Smooth muscle cell (in vitro differentiated cells): ENCODE measurements around the gene LRRC3. TPM values are rescaled to one million over a fixed set of nuclear protein-coding genes. Genes with fewer than 3 reads are reported as not detected.

ENCODE experiments used
- DNase-seq: peaks from one replicate; lab custom pipeline; 2025; ENCODE audit not compliant: unreplicated experiment; lab: John Stamatoyannopoulos, UW
- H2AFZ ChIP-seq: fragments of 200-600 bp; sonication (generic); 2 replicates; pipeline ENCODE4 v1.6.0; 2016; ENCODE audit warnings: antibody characterized with exemption, low read depth, mild to moderate bottlenecking
- H3F3A ChIP-seq: fragments of 200-600 bp; sonication (generic); 2 replicates; pipeline ENCODE4 v1.6.0; 2017; ENCODE audit warnings: antibody characterized with exemption, low read depth
- H3K27ac ChIP-seq: fragments of 200-600 bp; sonication (generic); 2 replicates; pipeline ENCODE4 v1.5.1; 2016; ENCODE audit warnings: low read depth, mild to moderate bottlenecking
- H3K27me3 ChIP-seq: fragments of 200-600 bp; sonication (generic); 2 replicates; pipeline ENCODE4 v1.6.1; 2016; ENCODE audit warnings: low read depth, mild to moderate bottlenecking
- H3K36me3 ChIP-seq: fragments of 200-600 bp; sonication (generic); 2 replicates; pipeline ENCODE4 v1.5.1; 2016; ENCODE audit warnings: low read depth
- H3K4me1 ChIP-seq: fragments of 200-600 bp; sonication (generic); 2 replicates; pipeline ENCODE4 v1.5.1; 2016; ENCODE audit warnings: low read depth
- H3K4me2 ChIP-seq: fragments of 200-600 bp; sonication (generic); 2 replicates; pipeline ENCODE4 v1.6.0; 2016; ENCODE audit warnings: mild to moderate bottlenecking
- H3K4me3 ChIP-seq: fragments of 200-600 bp; sonication (generic); 2 replicates; pipeline ENCODE4 v1.5.1; 2016; ENCODE audit warnings: mild to moderate bottlenecking
- H3K79me2 ChIP-seq: fragments of 200-600 bp; sonication (generic); 2 replicates; pipeline ENCODE4 v1.6.0; 2016; ENCODE audit warnings: low read depth, mild to moderate bottlenecking
- H3K9ac ChIP-seq: fragments of 200-600 bp; sonication (generic); 2 replicates; pipeline ENCODE4 v1.6.0; 2016; ENCODE audit warnings: low read depth
- H3K9me3 ChIP-seq: fragments of 200-600 bp; sonication (generic); replicated peaks from 2 replicates; pipeline ENCODE4 v1.5.1; 2016; ENCODE audit warnings: low read depth
- H4K20me1 ChIP-seq: fragments of 200-600 bp; sonication (generic); 2 replicates; pipeline ENCODE4 v1.6.0; 2016; ENCODE audit warnings: low read depth
- CTCF ChIP-seq: fragments of 200-600 bp; sonication (generic); IDR thresholded peaks from 2 replicates; pipeline ENCODE4 v1.5.1; 2017; ENCODE audit warnings: borderline replicate concordance, mild to moderate bottlenecking, antibody characterized with exemption; ENCODE audit not compliant: insufficient read depth, poor library complexity, severe bottlenecking
- WGBS: methylation state at CpG from one replicate; pipeline ENCODE4 v1.1.7; 2016; ENCODE audit warnings: low lambda C conversion rate; 5-methylcytosine and 5-hydroxymethylcytosine counted together
- polyA plus RNA-seq: library from polyadenylated mRNA; unstranded; fragments of >200 nt; fragmentation: Nextera tagmentation; extraction: Ambion mirVana; gene quantifications from 2 replicates; pipeline ENCODE4 v1.2.1, GENCODE V29; 2016
- total RNA-seq: library from RNA; depleted of rRNA; stranded (reverse); fragments of >200 nt; gene quantifications from 2 replicates; pipeline ENCODE4 v1.2.3, GENCODE V29; 2014

The LRRC3 gene
- total and polyA plus RNA-seq, 2 experiments from 2014 or later = 4.9 to 5.3 TPM

- Histone ChIP-seq H3K4me1 (peaks cover 7% of the 10 kb centered on the region), H3K4me3 (no peak overlapping the region), H4K20me1 (no peaks in the 10 kb centered on the region), H3K27me3 (no peaks in the 10 kb centered on the region), H3K9ac (no peak overlapping the region), H3K4me2 (no peak overlapping the region), H3K36me3 (no peaks in the 10 kb centered on the region), H3F3A (no peaks in the 10 kb centered on the region), H3K79me2 (no peaks in the 10 kb centered on the region), H3K9me3 (no peaks in the 10 kb centered on the region), H2AFZ (no peak overlapping the region), H3K27ac (no peak overlapping the region)
- TF ChIP-seq CTCF = no peak
- 79% methylated on average over 13 of the region's 13 CpGs for WGBS
- DNase-seq = no peak
Measured at GRCh38 chr21:44494956-44495355, 39.6 kb downstream of the LRRC3 start.

GRCh38 chr21:44495611-44496563 is 40.6 kb downstream of the LRRC3 start:
- Histone ChIP-seq H3K9ac (no peak overlapping the region), H3K4me3 (no peak overlapping the region), H2AFZ (no peak overlapping the region), H3K79me2 (no peaks in the 10 kb centered on the region), H3K9me3 (no peaks in the 10 kb centered on the region), H3K27me3 (no peaks in the 10 kb centered on the region), H3K4me2 (no peak overlapping the region), H3F3A (no peaks in the 10 kb centered on the region), H3K36me3 (no peaks in the 10 kb centered on the region), H3K27ac (no peak overlapping the region), H4K20me1 (peaks cover 3% of the 10 kb centered on the region), H3K4me1 (peaks cover 7% of the 10 kb centered on the region)
- DNase-seq = no peak
- 98% methylated on average over 16 of the region's 16 CpGs for WGBS
- TF ChIP-seq CTCF = no peak

- no peaks in the 10 kb centered on the region for H3K9me3 ChIP-seq
- no peak overlapping the region for H3K27ac ChIP-seq
- TF ChIP-seq CTCF = no peak
- H3K27me3 ChIP-seq = no peaks in the 10 kb centered on the region
- DNase-seq = no peak
- no peak overlapping the region for H3K9ac ChIP-seq
- peaks cover 11% of the 10 kb centered on the region for H4K20me1 ChIP-seq
- no peaks in the 10 kb centered on the region for H3K36me3 ChIP-seq
- peaks cover 7% of the 10 kb centered on the region for H3K4me1 ChIP-seq
- WGBS = 81% methylated on average over 27 of the region's 27 CpGs
- no peaks in the 10 kb centered on the region for H3F3A ChIP-seq
- no peak overlapping the region for H2AFZ ChIP-seq
- no peak overlapping the region for H3K4me2 ChIP-seq
- no peaks in the 10 kb centered on the region for H3K79me2 ChIP-seq
- H3K4me3 ChIP-seq = no peak overlapping the region
Measured at GRCh38 chr21:44496564-44497550, 41.5 kb downstream of the LRRC3 start.
